LNCaP clone FGC (cell line): ENCODE measurements around the gene COL4A2.

ENCODE experiments used
- DNase-seq: peaks from one replicate; pipeline ENCODE4 v3.0.0-alpha.2; 2011; ENCODE audit warnings: low read depth
- H3K4me3 ChIP-seq: 2 replicates; pipeline ENCODE4 v1.5.1; 2011; ENCODE audit warnings: mild to moderate bottlenecking, low read depth, low read length, control low read depth
- TF ChIP-seq, protein P1 (sequence below): IDR thresholded peaks from 2 replicates; pipeline ENCODE4 v1.5.1; 2012; ENCODE audit warnings: mild to moderate bottlenecking; ENCODE audit not compliant: control insufficient read depth, insufficient read depth; ENCODE audit errors: extremely low read depth

The COL4A2 gene

GRCh38 chr13:110305949-110306339, 1.1 kb upstream of the COL4A2 start:
- H3K4me3 ChIP-seq, result no peak overlapping the region
- DNase-seq, result no peak
- TF ChIP-seq, protein P1, sequence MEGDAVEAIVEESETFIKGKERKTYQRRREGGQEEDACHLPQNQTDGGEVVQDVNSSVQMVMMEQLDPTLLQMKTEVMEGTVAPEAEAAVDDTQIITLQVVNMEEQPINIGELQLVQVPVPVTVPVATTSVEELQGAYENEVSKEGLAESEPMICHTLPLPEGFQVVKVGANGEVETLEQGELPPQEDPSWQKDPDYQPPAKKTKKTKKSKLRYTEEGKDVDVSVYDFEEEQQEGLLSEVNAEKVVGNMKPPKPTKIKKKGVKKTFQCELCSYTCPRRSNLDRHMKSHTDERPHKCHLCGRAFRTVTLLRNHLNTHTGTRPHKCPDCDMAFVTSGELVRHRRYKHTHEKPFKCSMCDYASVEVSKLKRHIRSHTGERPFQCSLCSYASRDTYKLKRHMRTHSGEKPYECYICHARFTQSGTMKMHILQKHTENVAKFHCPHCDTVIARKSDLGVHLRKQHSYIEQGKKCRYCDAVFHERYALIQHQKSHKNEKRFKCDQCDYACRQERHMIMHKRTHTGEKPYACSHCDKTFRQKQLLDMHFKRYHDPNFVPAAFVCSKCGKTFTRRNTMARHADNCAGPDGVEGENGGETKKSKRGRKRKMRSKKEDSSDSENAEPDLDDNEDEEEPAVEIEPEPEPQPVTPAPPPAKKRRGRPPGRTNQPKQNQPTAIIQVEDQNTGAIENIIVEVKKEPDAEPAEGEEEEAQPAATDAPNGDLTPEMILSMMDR, result no peak

DNA sequence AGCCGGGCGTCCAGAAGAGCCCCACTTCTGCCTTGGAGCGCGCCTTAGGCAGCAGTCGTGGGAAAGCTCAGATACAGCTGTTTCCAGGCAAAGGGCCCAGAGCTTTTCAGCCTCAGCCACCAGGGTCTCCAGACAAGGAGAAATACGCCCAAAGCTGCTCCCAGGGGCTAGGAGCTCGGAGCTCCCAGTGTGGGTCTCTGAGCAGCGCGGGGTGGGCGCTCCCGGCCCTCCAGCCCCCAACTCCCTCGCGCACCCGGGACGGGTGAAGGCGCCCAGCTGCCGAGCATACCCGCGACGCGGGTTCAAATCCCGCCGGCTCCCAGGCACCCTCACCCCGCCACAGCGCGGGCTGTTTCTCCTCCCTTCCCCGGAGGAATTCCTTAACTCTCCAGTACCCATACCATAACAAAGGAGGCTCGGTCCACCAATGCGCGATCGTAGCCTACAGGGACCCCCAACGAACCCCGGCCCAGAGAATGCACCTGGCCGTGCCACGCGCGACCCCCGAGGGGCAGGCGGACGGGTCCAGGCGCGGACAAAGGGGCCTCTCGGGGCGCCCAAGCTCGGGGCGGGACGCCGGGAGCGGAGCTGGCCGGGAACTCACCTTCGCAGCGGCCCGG, 634 bp upstream of the COL4A2 start:
- TF ChIP-seq, protein P1, result no peak
- DNase-seq, result no peak
- H3K4me3 ChIP-seq, result no peak overlapping the region

DNA sequence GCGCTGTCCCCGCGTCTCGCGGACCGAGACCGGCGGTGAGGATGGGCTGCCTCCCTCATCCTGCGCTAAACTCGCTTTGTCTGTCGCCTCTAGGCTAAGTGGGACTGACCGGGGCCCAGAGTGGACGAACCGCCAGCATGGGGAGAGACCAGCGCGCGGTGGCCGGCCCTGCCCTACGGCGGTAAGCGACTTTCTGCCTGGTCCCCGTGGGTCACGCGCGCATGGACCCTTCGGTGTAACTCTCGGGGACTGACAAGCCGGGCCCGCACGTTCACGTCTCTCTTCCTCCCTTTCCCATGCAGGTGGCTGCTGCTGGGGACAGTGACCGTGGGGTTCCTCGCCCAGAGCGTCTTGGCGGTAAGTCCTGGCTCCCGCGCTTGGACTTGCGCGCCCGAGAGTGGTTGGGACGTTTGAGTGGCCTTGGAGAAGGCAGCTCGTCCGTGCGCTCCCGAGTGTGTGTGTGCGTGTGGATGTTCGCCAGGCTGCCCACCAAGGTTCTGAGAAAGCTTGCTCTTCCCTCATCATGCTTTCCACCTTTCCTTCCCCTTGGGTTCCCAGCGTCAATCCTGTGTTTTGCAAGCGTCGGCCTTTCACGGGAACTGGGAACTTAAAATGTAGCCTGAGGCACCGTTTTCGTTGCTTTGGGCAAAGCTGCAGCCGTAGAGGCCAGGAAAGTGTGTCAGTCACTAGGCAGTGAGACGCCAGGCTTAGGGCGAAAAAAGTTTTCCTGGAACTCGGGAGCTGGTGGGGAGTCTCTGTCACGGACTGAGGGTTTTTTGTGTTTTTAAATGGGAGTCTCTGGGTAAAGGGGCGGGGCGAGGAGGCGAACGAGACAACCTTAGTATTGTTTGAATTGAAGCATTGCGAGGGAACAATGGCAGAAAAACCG, 927 bp downstream of the COL4A2 start:
- TF ChIP-seq, protein P1, result no peak
- H3K4me3 ChIP-seq, result no peak overlapping the region
- DNase-seq, result no peak

DNA sequence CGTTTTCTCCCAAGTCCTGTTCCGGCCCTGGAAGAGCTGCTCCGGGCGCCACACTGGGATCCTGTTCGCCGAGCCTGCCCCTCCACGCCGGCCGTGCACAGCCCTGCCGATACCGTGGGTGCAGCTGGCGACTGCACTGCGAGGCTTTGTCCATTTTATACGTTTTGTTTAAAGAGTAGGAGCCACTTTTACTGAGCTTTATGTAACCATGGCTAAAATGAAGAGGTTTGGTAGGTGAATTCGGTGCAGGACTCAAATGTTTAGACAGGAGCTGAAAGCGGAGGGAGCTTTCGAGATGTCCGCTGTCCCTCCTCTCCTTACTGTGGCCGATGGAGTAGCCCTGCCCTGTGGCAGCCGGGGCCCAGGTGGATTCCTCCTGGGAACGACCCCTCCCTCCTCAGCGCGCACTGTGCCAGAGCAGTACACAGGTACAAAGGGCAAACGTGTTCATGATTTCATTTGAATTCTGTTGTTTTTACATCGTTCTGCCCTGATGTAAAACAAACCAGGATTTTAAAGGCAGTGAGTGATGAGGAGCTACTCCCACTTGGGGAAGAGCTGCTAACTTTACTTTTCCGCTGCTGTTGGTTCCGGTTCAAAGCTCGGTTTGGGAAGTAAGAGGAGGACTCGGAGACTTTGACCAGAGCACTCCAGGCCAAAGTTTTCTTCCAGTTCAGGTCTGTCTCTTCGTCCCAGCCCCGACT, 1.7 kb downstream of the COL4A2 start:
- TF ChIP-seq, protein P1, result no peak
- no peak overlapping the region for H3K4me3 ChIP-seq
- no peak for DNase-seq

DNA sequence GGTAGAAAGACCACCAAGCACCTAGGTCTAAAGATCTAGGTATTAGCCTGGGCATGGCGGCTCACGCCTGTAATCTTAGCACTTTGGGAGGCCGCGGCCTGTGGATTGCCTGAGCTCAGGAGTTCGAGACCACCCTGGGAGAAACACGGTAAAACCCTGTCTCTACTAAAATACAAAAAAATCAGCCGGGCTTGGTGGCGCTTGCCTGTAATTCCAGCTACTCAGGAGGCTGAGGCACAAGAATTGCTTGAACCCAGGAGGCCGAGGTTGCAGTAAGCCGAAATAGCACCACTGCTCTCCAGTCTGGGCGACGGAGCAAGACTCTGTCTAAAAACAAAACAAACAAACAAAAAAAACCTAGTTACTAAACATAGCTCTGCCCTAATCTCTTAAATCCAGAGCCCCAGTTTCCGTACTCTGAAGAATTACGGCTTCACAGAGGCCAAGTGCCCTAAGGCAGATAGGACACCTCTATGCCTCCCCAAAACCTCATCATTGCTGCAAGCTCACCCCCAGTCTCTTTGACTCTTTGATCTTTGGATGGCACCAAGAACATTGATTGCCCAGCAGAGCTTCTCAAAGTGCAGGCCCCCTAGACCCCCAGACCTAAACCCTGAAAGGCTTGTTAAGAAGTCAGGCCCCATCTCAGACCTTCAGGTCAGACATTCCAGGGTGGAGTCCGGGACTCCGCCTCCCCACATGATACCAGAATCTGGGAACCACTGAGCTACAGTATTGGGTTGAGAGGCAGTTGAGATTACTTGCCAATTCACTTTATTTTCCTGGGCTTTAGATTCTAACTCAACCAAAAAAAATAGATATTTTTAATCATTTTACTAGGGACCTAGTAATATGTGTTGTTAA, 2.8 kb downstream of the COL4A2 start:
- no peak overlapping the region for H3K4me3 ChIP-seq
- DNase-seq, result no peak
- TF ChIP-seq, protein P1, result no peak
